GM23338 (cell line): ENCODE results near the gene RAP1GAP2. TPM values are rescaled to one million over a fixed set of nuclear protein-coding genes. Genes with fewer than 3 reads are reported as not detected.

Experiments used
- ATAC-seq: fragments of 200-7000 bp; cut with Tn5 transposase; 3 replicates; pipeline ENCODE4 v1.9.1; 2020
- DNase-seq: peaks from one replicate; pipeline ENCODE4 v3.0.0-alpha.2; 2015; ENCODE audit warnings: low spot score
- H2AFZ ChIP-seq: fragments of 200-600 bp; sonication (generic); 2 replicates; pipeline ENCODE4 v1.8.0; 2016; ENCODE audit warnings: antibody characterized with exemption, mild to moderate bottlenecking, moderate library complexity
- H3F3A ChIP-seq: fragments of 200-600 bp; sonication (generic); replicated peaks from 2 replicates; pipeline ENCODE4 v1.8.0; 2017; ENCODE audit warnings: antibody characterized with exemption, mixed run types, low read depth
- H3K27ac ChIP-seq: fragments of 200-600 bp; sonication (generic); 2 replicates; pipeline ENCODE4 v1.6.1; 2016; ENCODE audit warnings: low read depth
- H3K27me3 ChIP-seq: fragments of 200-600 bp; sonication (generic); 2 replicates; pipeline ENCODE4 v1.8.0; 2016; ENCODE audit warnings: mild to moderate bottlenecking, mixed run types, moderate library complexity; ENCODE audit not compliant: insufficient read depth
- H3K36me3 ChIP-seq: fragments of 200-600 bp; sonication (generic); 2 replicates; pipeline ENCODE4 v1.8.0; 2016; ENCODE audit warnings: mild to moderate bottlenecking; ENCODE audit not compliant: insufficient read depth
- H3K4me1 ChIP-seq: fragments of 200-600 bp; sonication (generic); 2 replicates; pipeline ENCODE4 v1.8.0; 2016; ENCODE audit warnings: mild to moderate bottlenecking, moderate library complexity; ENCODE audit not compliant: insufficient read depth
- H3K4me2 ChIP-seq: fragments of 200-600 bp; sonication (generic); 2 replicates; pipeline ENCODE4 v1.7.1; 2017; ENCODE audit warnings: mixed run types
- H3K4me3 ChIP-seq: fragments of 200-600 bp; sonication (generic); 2 replicates; pipeline ENCODE4 v1.6.1; 2016; ENCODE audit warnings: mixed run types
- H3K79me2 ChIP-seq: fragments of 200-600 bp; sonication (generic); replicated peaks from 2 replicates; pipeline ENCODE4 v1.8.0; 2017; ENCODE audit warnings: mild to moderate bottlenecking; ENCODE audit not compliant: insufficient read depth
- H3K9me2 ChIP-seq: fragments of 200-600 bp; sonication (generic); 2 replicates; pipeline ENCODE4 v1.8.0; 2017; ENCODE audit not compliant: insufficient read depth
- H4K20me1 ChIP-seq: fragments of 200-600 bp; sonication (generic); replicated peaks from 2 replicates; pipeline ENCODE4 v1.8.0; 2017; ENCODE audit warnings: mild to moderate bottlenecking; ENCODE audit not compliant: insufficient read depth
- H3K27ac Mint-ChIP-seq: 2 replicates; pipeline ENCODE4 v1.8.0; 2020; ENCODE audit warnings: inconsistent platforms, mild to moderate bottlenecking, moderate library complexity, mixed read lengths
- H3K27me3 Mint-ChIP-seq: 3 replicates; pipeline ENCODE4 v1.8.0; 2022; ENCODE audit warnings: low read depth, mild to moderate bottlenecking, moderate library complexity, mixed read lengths, inconsistent platforms; ENCODE audit not compliant: insufficient read depth, poor library complexity
- H3K36me3 Mint-ChIP-seq: 3 replicates; pipeline ENCODE4 v1.8.0; 2021; ENCODE audit warnings: low read depth, mild to moderate bottlenecking, inconsistent platforms, moderate library complexity, mixed read lengths
- H3K4me1 Mint-ChIP-seq: 3 replicates; pipeline ENCODE4 v1.8.0; 2020; ENCODE audit warnings: mild to moderate bottlenecking, inconsistent platforms, mixed read lengths
- H3K4me3 Mint-ChIP-seq: 3 replicates; pipeline ENCODE4 v1.8.0; 2021; ENCODE audit warnings: moderate library complexity, mild to moderate bottlenecking, inconsistent platforms, mixed read lengths
- H3K9me3 Mint-ChIP-seq: 3 replicates; pipeline ENCODE4 v1.8.0; 2020; ENCODE audit warnings: moderate library complexity, mild to moderate bottlenecking, inconsistent platforms, mixed read lengths
- CTCF ChIP-seq, 2 experiments: fragments of 200-600 bp in 1 of 2; sonication (generic) in 1 of 2; conservative IDR thresholded peaks; 2 replicates each; pipeline versions ENCODE4 v1.5.1 to v1.6.1; 2016 to 2017; ENCODE audit warnings: antibody characterized with exemption in 2 of 2, low read depth in 2 of 2, mild to moderate bottlenecking in 2 of 2, moderate library complexity in 1 of 2
- REST ChIP-seq: IDR thresholded peaks from one replicate; pipeline ENCODE4 v1.6.1; 2018; ENCODE audit warnings: antibody characterized with exemption; ENCODE audit not compliant: unreplicated experiment
- ZNF462 ChIP-seq: fragments of 250-450 bp; sonication (Bioruptor Pico); IDR thresholded peaks from 2 replicates; pipeline ENCODE4 v1.5.0; 2020; ENCODE audit warnings: mild to moderate bottlenecking, moderate library complexity
- polyA plus RNA-seq: library from polyadenylated mRNA; unstranded; fragments of >200 nt; fragmentation: Nextera tagmentation; extraction: Ambion mirVana; gene quantifications from 2 replicates; pipeline ENCODE4 v1.2.1, GENCODE V29; 2016
- total RNA-seq: library from RNA; depleted of rRNA; stranded (reverse); fragments of >200 nt; shearing (Covaris generic); gene quantifications from 2 replicates; pipeline ENCODE4 v1.2.3, GENCODE V29; 2014

RAP1GAP2 gene
- total and polyA plus RNA-seq, 2 experiments from 2014 or later = 17.8 to 46.1 TPM

- no peak for TF ChIP-seq CTCF (conservative IDR thresholded peaks at IDR 0.05; ENCODE audit: low read depth in 2 of 2)
Observed at GRCh38 chr17:2971851-2972250, 175.6 kb downstream of the RAP1GAP2 start (continued).

- peaks cover 3% of the 10 kb centered on the region for H3K27me3 Mint-ChIP-seq
- peaks cover 3% of the 10 kb centered on the region; the same call in 2 of the 3 replicates for H3K36me3 Mint-ChIP-seq
- no peak overlapping the region for H3K4me3 ChIP-seq
- H3K4me3 Mint-ChIP-seq = no peak overlapping the region
- TF ChIP-seq REST = no peak
- no peak for TF ChIP-seq ZNF462 (CRISPR knock-in tag)
- 0 out of 2 replicates have a peak, but pooled peaks cover 4% of the 10 kb centered on the region for H4K20me1 ChIP-seq
- no peaks in the 10 kb centered on the region for H3K79me2 ChIP-seq
- H3K4me1 ChIP-seq = no peaks in the 10 kb centered on the region
- H3K27ac ChIP-seq = no peak overlapping the region
- H3K9me3 Mint-ChIP-seq = no peaks in the 10 kb centered on the region
- peaks cover 2% of the 10 kb centered on the region; the same call in 1 of the 2 replicates for H3K36me3 ChIP-seq
- no peaks in the 10 kb centered on the region for H3K27me3 ChIP-seq
- H3K4me1 Mint-ChIP-seq = no peaks in the 10 kb centered on the region; the same call in 2 of the 3 replicates
- no peak overlapping the region for H3K4me2 ChIP-seq
- DNase-seq (no peak), ATAC-seq (no peak)
- H3F3A ChIP-seq = no peaks in the 10 kb centered on the region
- no peak overlapping the region for H3K27ac Mint-ChIP-seq
- H2AFZ ChIP-seq = no peak overlapping the region
- H3K9me2 ChIP-seq = no peaks in the 10 kb centered on the region
Observed at GRCh38 chr17:2972749-2973148, 176.5 kb downstream of the RAP1GAP2 start.
